Neural crest cell (in vitro differentiated cells): ENCODE measurements around the gene ADAM17. TPM values are rescaled to one million over a fixed set of nuclear protein-coding genes. Genes with fewer than 3 reads are reported as not detected.

Source experiments
- DNase-seq: peaks from one replicate; pipeline ENCODE4 v3.0.0; 2021; ENCODE audit warnings: low read depth, mixed read lengths, low spot score
- H3K27ac Mint-ChIP-seq: one replicate; pipeline ENCODE4 v1.8.0; 2021; ENCODE audit warnings: mild to moderate bottlenecking, mixed read lengths; ENCODE audit not compliant: unreplicated experiment
- H3K27me3 Mint-ChIP-seq: 2 replicates; pipeline ENCODE4 v1.8.0; 2021; ENCODE audit warnings: low read depth, mild to moderate bottlenecking, mixed read lengths
- H3K36me3 Mint-ChIP-seq: 2 replicates; pipeline ENCODE4 v1.8.0; 2021; ENCODE audit warnings: low read depth, mild to moderate bottlenecking, mixed read lengths
- H3K4me1 Mint-ChIP-seq: 2 replicates; pipeline ENCODE4 v1.8.0; 2021; ENCODE audit warnings: mixed read lengths
- H3K4me3 Mint-ChIP-seq: one replicate; pipeline ENCODE4 v1.8.0; 2021; ENCODE audit warnings: mild to moderate bottlenecking, mixed read lengths
- H3K9me3 Mint-ChIP-seq: 2 replicates; pipeline ENCODE4 v1.8.0; 2021; ENCODE audit warnings: mixed read lengths
- CTCF ChIP-seq: fragments of 200-600 bp; sonication (generic); conservative IDR thresholded peaks from 2 replicates; pipeline ENCODE4 v1.5.0; 2021; ENCODE audit warnings: antibody characterized with exemption, mild to moderate bottlenecking
- total RNA-seq: library from RNA; stranded (reverse); gene quantifications from 2 replicates; pipeline ENCODE4 v1.2.1, GENCODE V29; 2021

Gene ADAM17
- total RNA-seq, 1 donor from 2014 or later = 39.6 TPM

GRCh38 chr2:9494081-9494480 lies 61.5 kb downstream of the ADAM17 start:
- H3K27me3 Mint-ChIP-seq = no peaks in the 10 kb centered on the region
- no peak overlapping the region for H3K4me3 Mint-ChIP-seq
- H3K27ac Mint-ChIP-seq = no peak overlapping the region
- TF ChIP-seq CTCF = no peak
- peaks cover 18% of the 10 kb centered on the region for H3K36me3 Mint-ChIP-seq
- H3K9me3 Mint-ChIP-seq = no peaks in the 10 kb centered on the region
- peaks cover 4% of the 10 kb centered on the region for H3K4me1 Mint-ChIP-seq
- DNase-seq = no peak

GRCh38 chr2:9493478-9493877 lies 62.2 kb downstream of the ADAM17 start:
- Mint-ChIP-seq H3K4me3 (no peak overlapping the region), H3K36me3 (peaks cover 20% of the 10 kb centered on the region), H3K27ac (no peak overlapping the region), H3K9me3 (no peaks in the 10 kb centered on the region), H3K4me1 (peaks cover 4% of the 10 kb centered on the region), H3K27me3 (no peaks in the 10 kb centered on the region)
- no peak for TF ChIP-seq CTCF
- no peak for DNase-seq

GRCh38 chr2:9492927-9493326 lies 62.7 kb downstream of the ADAM17 start:
- Mint-ChIP-seq H3K27me3 (no peaks in the 10 kb centered on the region), H3K4me1 (peaks cover 4% of the 10 kb centered on the region), H3K36me3 (peaks cover 22% of the 10 kb centered on the region), H3K27ac (no peak overlapping the region), H3K4me3 (no peak overlapping the region), H3K9me3 (no peaks in the 10 kb centered on the region)
- no peak for TF ChIP-seq CTCF
- no peak for DNase-seq

- H3K4me3 Mint-ChIP-seq = no peak overlapping the region
- H3K4me1 Mint-ChIP-seq = peaks cover 4% of the 10 kb centered on the region
- H3K36me3 Mint-ChIP-seq = peaks cover 26% of the 10 kb centered on the region
These were observed 64.8 kb downstream of the ADAM17 start for GRCh38 chr2:9490789-9491188.

GRCh38 chr2:9488583-9489547 lies 66.8 kb downstream of the ADAM17 start:
- H3K27me3 Mint-ChIP-seq = no peaks in the 10 kb centered on the region
- H3K27ac Mint-ChIP-seq = no peak overlapping the region
- TF ChIP-seq CTCF = no peak
- no peaks in the 10 kb centered on the region for H3K4me1 Mint-ChIP-seq
- H3K4me3 Mint-ChIP-seq = no peak overlapping the region
- H3K36me3 Mint-ChIP-seq = peaks cover 26% of the 10 kb centered on the region
- no peaks in the 10 kb centered on the region for H3K9me3 Mint-ChIP-seq
- no peak for DNase-seq

More at GRCh38 chr2:9490789-9491188, 64.8 kb downstream of the ADAM17 start:
- Mint-ChIP-seq H3K27me3 (no peaks in the 10 kb centered on the region), H3K27ac (no peak overlapping the region), H3K9me3 (no peaks in the 10 kb centered on the region)
- no peak for DNase-seq
- TF ChIP-seq CTCF = no peak
